Liver (tissue), 3 donors: Measurements from ENCODE around the gene WDR90.

ENCODE experiments used
- EGR1 ChIP-seq, 2 donors: IDR thresholded peaks; 2 replicates each; pipeline ENCODE4 v1.6.1; 2016 to 2018; ENCODE audit warnings: antibody characterized with exemption in 2 of 2, low read depth in 2 of 2
- GABPA ChIP-seq, 2 donors: IDR thresholded peaks in 1 of 2; conservative IDR thresholded peaks in 1 of 2; 2 replicates each; pipeline ENCODE4 v1.6.1; 2016; ENCODE audit warnings: antibody characterized with exemption in 2 of 2, mild to moderate bottlenecking in 1 of 2, moderate library complexity in 1 of 2
- HNF4A ChIP-seq, 2 donors: conservative IDR thresholded peaks; 2 replicates each; pipeline ENCODE4 v1.6.1; 2016; ENCODE audit warnings: antibody characterized with exemption in 2 of 2, mild to moderate bottlenecking in 2 of 2
- JUND ChIP-seq, 2 donors: IDR thresholded peaks; 2 replicates each; pipeline ENCODE4 v1.6.1; 2016; ENCODE audit warnings: antibody characterized with exemption in 2 of 2
- NR2F2 ChIP-seq: IDR thresholded peaks from 2 replicates; pipeline ENCODE4 v1.6.1; 2016; ENCODE audit warnings: antibody characterized with exemption
- RAD21 ChIP-seq, 2 donors: IDR thresholded peaks; 2 replicates each; pipeline ENCODE4 v1.6.1; 2016; ENCODE audit warnings: antibody characterized with exemption in 2 of 2, mild to moderate bottlenecking in 2 of 2
- RXRA ChIP-seq, 2 donors: IDR thresholded peaks; 2 replicates each; pipeline ENCODE4 v1.6.1; 2017 to 2018; ENCODE audit warnings: antibody characterized with exemption in 2 of 2, mild to moderate bottlenecking in 1 of 2
- SP1 ChIP-seq: IDR thresholded peaks from 2 replicates; pipeline ENCODE4 v1.6.1; 2018; ENCODE audit warnings: antibody characterized with exemption, mild to moderate bottlenecking
- TAF1 ChIP-seq: conservative IDR thresholded peaks from 2 replicates; pipeline ENCODE4 v1.6.1; 2016; ENCODE audit warnings: antibody characterized with exemption, mild to moderate bottlenecking
- YY1 ChIP-seq: IDR thresholded peaks from 2 replicates; pipeline ENCODE4 v1.6.1; 2016; ENCODE audit warnings: antibody characterized with exemption, mild to moderate bottlenecking
- TF ChIP-seq, protein P1 (sequence below): fragments of 150-350 bp; IDR thresholded peaks from 2 replicates; pipeline ENCODE4 v1.5.1; 2017; ENCODE audit warnings: improper control_type of control experiment, low read depth, low read length; ENCODE audit not compliant: missing input control
- TF ChIP-seq, protein P2 (sequence below): IDR thresholded peaks from 2 replicates; pipeline ENCODE4 v1.6.1; 2016; ENCODE audit warnings: antibody characterized with exemption
- TF ChIP-seq, protein P3 (sequence below): IDR thresholded peaks from 2 replicates; pipeline ENCODE4 v1.6.1; 2016; ENCODE audit warnings: antibody characterized with exemption, mild to moderate bottlenecking
- TF ChIP-seq, protein P4 (sequence below): IDR thresholded peaks from 2 replicates; pipeline ENCODE4 v1.6.1; 2016; ENCODE audit warnings: antibody characterized with exemption
- donor health status: healthy.
- donor health status: healthy.

DNA sequence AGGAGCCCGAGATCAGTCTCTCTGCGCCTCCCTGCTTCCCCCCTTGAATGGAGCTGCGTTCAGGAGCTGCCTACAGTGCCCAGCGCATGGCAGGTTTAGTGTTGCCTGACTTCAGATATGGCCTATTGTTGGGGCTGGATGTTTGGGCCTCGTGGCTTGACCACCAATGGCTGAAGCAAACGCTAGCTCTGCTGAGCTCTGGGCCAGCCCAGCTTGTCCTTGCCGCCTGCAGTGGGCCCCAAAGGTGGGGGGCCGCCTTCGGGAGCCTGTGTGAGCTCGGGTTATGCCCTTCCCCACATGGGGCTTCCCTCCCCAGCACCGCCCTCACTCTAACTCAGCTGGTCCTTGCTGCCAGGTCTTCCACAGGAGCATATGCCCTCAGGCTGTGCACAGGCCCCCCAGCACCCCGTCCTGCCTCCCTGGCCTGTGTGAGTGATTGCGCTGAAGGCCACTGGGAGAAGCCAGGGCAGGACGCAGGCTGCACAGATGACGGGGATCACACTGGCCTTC is 11.1 kb upstream of the WDR90 start:
- TF ChIP-seq TAF1 (no peak), RXRA (IDR thresholded peaks at IDR 0.05) (no peak), SP1 (no peak), JUND (IDR thresholded peaks at IDR 0.05) (no peak), YY1 (no peak), RAD21 (IDR thresholded peaks at IDR 0.05) (no peak), EGR1 (IDR thresholded peaks at IDR 0.05; ENCODE audit: low read depth in 2 of 2) (no peak), HNF4A (conservative IDR thresholded peaks at IDR 0.05) (no peak), GABPA (IDR thresholded peaks at IDR 0.05 in 1 of 2, conservative IDR thresholded peaks at IDR 0.05 in 1 of 2) (no peak), NR2F2 (no peak)
- TF ChIP-seq, protein P1, sequence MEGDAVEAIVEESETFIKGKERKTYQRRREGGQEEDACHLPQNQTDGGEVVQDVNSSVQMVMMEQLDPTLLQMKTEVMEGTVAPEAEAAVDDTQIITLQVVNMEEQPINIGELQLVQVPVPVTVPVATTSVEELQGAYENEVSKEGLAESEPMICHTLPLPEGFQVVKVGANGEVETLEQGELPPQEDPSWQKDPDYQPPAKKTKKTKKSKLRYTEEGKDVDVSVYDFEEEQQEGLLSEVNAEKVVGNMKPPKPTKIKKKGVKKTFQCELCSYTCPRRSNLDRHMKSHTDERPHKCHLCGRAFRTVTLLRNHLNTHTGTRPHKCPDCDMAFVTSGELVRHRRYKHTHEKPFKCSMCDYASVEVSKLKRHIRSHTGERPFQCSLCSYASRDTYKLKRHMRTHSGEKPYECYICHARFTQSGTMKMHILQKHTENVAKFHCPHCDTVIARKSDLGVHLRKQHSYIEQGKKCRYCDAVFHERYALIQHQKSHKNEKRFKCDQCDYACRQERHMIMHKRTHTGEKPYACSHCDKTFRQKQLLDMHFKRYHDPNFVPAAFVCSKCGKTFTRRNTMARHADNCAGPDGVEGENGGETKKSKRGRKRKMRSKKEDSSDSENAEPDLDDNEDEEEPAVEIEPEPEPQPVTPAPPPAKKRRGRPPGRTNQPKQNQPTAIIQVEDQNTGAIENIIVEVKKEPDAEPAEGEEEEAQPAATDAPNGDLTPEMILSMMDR: no peak
- TF ChIP-seq, protein P2, sequence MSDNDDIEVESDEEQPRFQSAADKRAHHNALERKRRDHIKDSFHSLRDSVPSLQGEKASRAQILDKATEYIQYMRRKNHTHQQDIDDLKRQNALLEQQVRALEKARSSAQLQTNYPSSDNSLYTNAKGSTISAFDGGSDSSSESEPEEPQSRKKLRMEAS: no peak
- TF ChIP-seq, protein P3, sequence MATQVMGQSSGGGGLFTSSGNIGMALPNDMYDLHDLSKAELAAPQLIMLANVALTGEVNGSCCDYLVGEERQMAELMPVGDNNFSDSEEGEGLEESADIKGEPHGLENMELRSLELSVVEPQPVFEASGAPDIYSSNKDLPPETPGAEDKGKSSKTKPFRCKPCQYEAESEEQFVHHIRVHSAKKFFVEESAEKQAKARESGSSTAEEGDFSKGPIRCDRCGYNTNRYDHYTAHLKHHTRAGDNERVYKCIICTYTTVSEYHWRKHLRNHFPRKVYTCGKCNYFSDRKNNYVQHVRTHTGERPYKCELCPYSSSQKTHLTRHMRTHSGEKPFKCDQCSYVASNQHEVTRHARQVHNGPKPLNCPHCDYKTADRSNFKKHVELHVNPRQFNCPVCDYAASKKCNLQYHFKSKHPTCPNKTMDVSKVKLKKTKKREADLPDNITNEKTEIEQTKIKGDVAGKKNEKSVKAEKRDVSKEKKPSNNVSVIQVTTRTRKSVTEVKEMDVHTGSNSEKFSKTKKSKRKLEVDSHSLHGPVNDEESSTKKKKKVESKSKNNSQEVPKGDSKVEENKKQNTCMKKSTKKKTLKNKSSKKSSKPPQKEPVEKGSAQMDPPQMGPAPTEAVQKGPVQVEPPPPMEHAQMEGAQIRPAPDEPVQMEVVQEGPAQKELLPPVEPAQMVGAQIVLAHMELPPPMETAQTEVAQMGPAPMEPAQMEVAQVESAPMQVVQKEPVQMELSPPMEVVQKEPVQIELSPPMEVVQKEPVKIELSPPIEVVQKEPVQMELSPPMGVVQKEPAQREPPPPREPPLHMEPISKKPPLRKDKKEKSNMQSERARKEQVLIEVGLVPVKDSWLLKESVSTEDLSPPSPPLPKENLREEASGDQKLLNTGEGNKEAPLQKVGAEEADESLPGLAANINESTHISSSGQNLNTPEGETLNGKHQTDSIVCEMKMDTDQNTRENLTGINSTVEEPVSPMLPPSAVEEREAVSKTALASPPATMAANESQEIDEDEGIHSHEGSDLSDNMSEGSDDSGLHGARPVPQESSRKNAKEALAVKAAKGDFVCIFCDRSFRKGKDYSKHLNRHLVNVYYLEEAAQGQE: no peak
- TF ChIP-seq, protein P4, sequence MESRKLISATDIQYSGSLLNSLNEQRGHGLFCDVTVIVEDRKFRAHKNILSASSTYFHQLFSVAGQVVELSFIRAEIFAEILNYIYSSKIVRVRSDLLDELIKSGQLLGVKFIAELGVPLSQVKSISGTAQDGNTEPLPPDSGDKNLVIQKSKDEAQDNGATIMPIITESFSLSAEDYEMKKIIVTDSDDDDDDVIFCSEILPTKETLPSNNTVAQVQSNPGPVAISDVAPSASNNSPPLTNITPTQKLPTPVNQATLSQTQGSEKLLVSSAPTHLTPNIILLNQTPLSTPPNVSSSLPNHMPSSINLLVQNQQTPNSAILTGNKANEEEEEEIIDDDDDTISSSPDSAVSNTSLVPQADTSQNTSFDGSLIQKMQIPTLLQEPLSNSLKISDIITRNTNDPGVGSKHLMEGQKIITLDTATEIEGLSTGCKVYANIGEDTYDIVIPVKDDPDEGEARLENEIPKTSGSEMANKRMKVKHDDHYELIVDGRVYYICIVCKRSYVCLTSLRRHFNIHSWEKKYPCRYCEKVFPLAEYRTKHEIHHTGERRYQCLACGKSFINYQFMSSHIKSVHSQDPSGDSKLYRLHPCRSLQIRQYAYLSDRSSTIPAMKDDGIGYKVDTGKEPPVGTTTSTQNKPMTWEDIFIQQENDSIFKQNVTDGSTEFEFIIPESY: no peak
